Naive thymus-derived CD8-positive, alpha-beta T cell (primary cell): ENCODE data around the gene TOLLIP. TPM values are rescaled to one million over a fixed set of nuclear protein-coding genes. Genes with fewer than 3 reads are reported as not detected.

Experiments
- ATAC-seq, 2 donors: fragments of 150-1000 bp; cut with Tn5 transposase in 1 of 2; sonication (Bioruptor Pico), chemical (Tn5 transposase) in 1 of 2; 1 replicate in 1 of 2; 2 replicates in 1 of 2; pipeline ENCODE4 v1.10.0; 2021; ENCODE audit warnings: mild to moderate bottlenecking in 2 of 2, moderate library complexity in 2 of 2
- POLR2A ChIA-PET: fragments of 350-600 bp; sonication (Branson Sonifier 250); formaldehyde crosslinking; loops from one replicate; lab custom pipeline; 2021; ENCODE audit warnings: antibody characterized with exemption; lab: Charles Lee
- DNase-seq, 10 donors: peaks; one replicate each; pipeline versions ENCODE4 v3.0.0 to v3.0.0-alpha.2; 2020 to 2022
- H3K27ac Mint-ChIP-seq, 10 donors: one replicate each; pipeline ENCODE4 v1.8.0; 2020 to 2022; ENCODE audit warnings: mild to moderate bottlenecking in 10 of 10, mixed read lengths in 10 of 10, moderate library complexity in 4 of 10, inconsistent platforms in 1 of 10
- H3K27me3 Mint-ChIP-seq, 5 donors: one replicate each; pipeline ENCODE4 v1.8.0; 2021 to 2022; ENCODE audit warnings: mixed read lengths in 5 of 5
- H3K36me3 Mint-ChIP-seq, 3 donors: one replicate each; pipeline ENCODE4 v1.8.0; 2020 to 2022; ENCODE audit warnings: mixed read lengths in 3 of 3, mild to moderate bottlenecking in 2 of 3, inconsistent platforms in 1 of 3
- H3K4me1 Mint-ChIP-seq, 4 donors: one replicate each; pipeline ENCODE4 v1.8.0; 2021 to 2022; ENCODE audit warnings: mixed read lengths in 4 of 4
- H3K4me3 Mint-ChIP-seq, 10 donors: one replicate each; pipeline ENCODE4 v1.8.0; 2020 to 2022; ENCODE audit warnings: mild to moderate bottlenecking in 10 of 10, mixed read lengths in 10 of 10, moderate library complexity in 6 of 10, inconsistent platforms in 1 of 10
- H3K9me3 Mint-ChIP-seq, 9 donors: one replicate each; pipeline ENCODE4 v1.8.0; 2020 to 2022; ENCODE audit warnings: mixed read lengths in 9 of 9, mild to moderate bottlenecking in 3 of 9, inconsistent platforms in 1 of 9, moderate library complexity in 1 of 9
- polyA plus RNA-seq, 3 donors: library from polyadenylated mRNA; unstranded; fragments of 300-500 nt; fragmentation: Illumina TruSeq; gene quantifications; one replicate each; pipeline ENCODE4 v1.2.3, GENCODE V29; 2021
- total RNA-seq, 8 experiments: library from RNA in 2 of 8; stranded (reverse) in 2 of 8; gene quantifications; one replicate each; pipeline ENCODE4 v1.2.3 and lab custom pipeline; 2021 to 2026

TOLLIP gene
- total and polyA plus RNA-seq, 5 experiments from 2014 or later = 21.4 to 38.6 (median 27.6) TPM

GRCh38 chr11:1291295-1292017, 18.0 kb downstream of the TOLLIP start:
- H3K36me3 Mint-ChIP-seq = peaks cover 0 to 38% (median 7%) of the 10 kb centered on the region in 3 donors
- no peaks in the 10 kb centered on the region for H3K9me3 Mint-ChIP-seq
- H3K4me3 Mint-ChIP-seq = no peak overlapping the region
- POLR2A ChIA-PET = no interaction called here
- ATAC-seq (no peak), DNase-seq (peak in 1 of 10 donors; percentile 45)
- H3K27ac Mint-ChIP-seq = peak overlapping the region in 1 of 10 donors; percentile 75
- peaks cover 0 to 11% (median 6%) of the 10 kb centered on the region in 4 donors for H3K4me1 Mint-ChIP-seq
- no peaks in the 10 kb centered on the region for H3K27me3 Mint-ChIP-seq

GRCh38 chr11:1290052-1291040, 19.1 kb downstream of the TOLLIP start:
- H3K27me3 Mint-ChIP-seq = no peaks in the 10 kb centered on the region
- H3K4me1 Mint-ChIP-seq = peaks cover 0 to 8% (median 6%) of the 10 kb centered on the region in 4 donors
- peaks cover 0 to 48% (median 8%) of the 10 kb centered on the region in 3 donors for H3K36me3 Mint-ChIP-seq
- H3K9me3 Mint-ChIP-seq = no peaks in the 10 kb centered on the region
- ATAC-seq (no peak), DNase-seq (peak in 1 of 10 donors; percentile 41)
- H3K27ac Mint-ChIP-seq = peak overlapping the region in 1 of 10 donors; percentile 88
- no peak overlapping the region for H3K4me3 Mint-ChIP-seq
- POLR2A ChIA-PET = no interaction called here

- DNase-seq = peak in 1 of 10 donors; percentile 55
- H3K4me1 Mint-ChIP-seq = peaks cover 0 to 9% (median 6%) of the 10 kb centered on the region in 4 donors
- no peak overlapping the region for H3K4me3 Mint-ChIP-seq
- H3K27me3 Mint-ChIP-seq = no peaks in the 10 kb centered on the region
- H3K27ac Mint-ChIP-seq = no peak overlapping the region
- ATAC-seq = no peak
- peaks cover 0 to 52% (median 7%) of the 10 kb centered on the region in 3 donors for H3K36me3 Mint-ChIP-seq
- POLR2A ChIA-PET = no interaction called here
- no peaks in the 10 kb centered on the region for H3K9me3 Mint-ChIP-seq
Observed at GRCh38 chr11:1289211-1289935, 20.1 kb downstream of the TOLLIP start.

GRCh38 chr11:1288426-1289151, 20.8 kb downstream of the TOLLIP start:
- Mint-ChIP-seq H3K36me3 (peaks cover 0 to 53% (median 7%) of the 10 kb centered on the region in 3 donors), H3K27me3 (no peaks in the 10 kb centered on the region), H3K27ac (peak overlapping the region in 1 of 10 donors; percentile 77), H3K4me1 (peaks cover 0 to 9% (median 6%) of the 10 kb centered on the region in 4 donors), H3K4me3 (no peak overlapping the region), H3K9me3 (no peaks in the 10 kb centered on the region)
- POLR2A ChIA-PET = no interaction called here
- DNase-seq (peak in 1 of 10 donors; percentile 61), ATAC-seq (no peak)

- H3K4me1 Mint-ChIP-seq = peaks cover 0 to 8% (median 6%) of the 10 kb centered on the region in 4 donors
- H3K9me3 Mint-ChIP-seq = no peaks in the 10 kb centered on the region
- no peak overlapping the region for H3K4me3 Mint-ChIP-seq
- DNase-seq (no peak), ATAC-seq (no peak)
- H3K27ac Mint-ChIP-seq = peak overlapping the region in 1 of 10 donors; percentile 18
- no peaks in the 10 kb centered on the region for H3K27me3 Mint-ChIP-seq
- POLR2A ChIA-PET = no interaction called here
- peaks cover 0 to 50% (median 7%) of the 10 kb centered on the region in 3 donors for H3K36me3 Mint-ChIP-seq
Observed at GRCh38 chr11:1287928-1288327, 21.5 kb downstream of the TOLLIP start.

- no peaks in the 10 kb centered on the region for H3K9me3 Mint-ChIP-seq
- H3K4me1 Mint-ChIP-seq = peaks cover 0 to 2% (median 0%) of the 10 kb centered on the region in 4 donors
- POLR2A ChIA-PET = no interaction called here
- no peak overlapping the region for H3K27ac Mint-ChIP-seq
- H3K27me3 Mint-ChIP-seq = no peaks in the 10 kb centered on the region
- DNase-seq = no peak
- H3K36me3 Mint-ChIP-seq = peaks cover 0 to 52% (median 7%) of the 10 kb centered on the region in 3 donors
- no peak overlapping the region for H3K4me3 Mint-ChIP-seq
- no peak for ATAC-seq
Observed at GRCh38 chr11:1285876-1286275, 23.6 kb downstream of the TOLLIP start.

GRCh38 chr11:1285316-1285744, 24.1 kb downstream of the TOLLIP start:
- Mint-ChIP-seq H3K9me3 (no peaks in the 10 kb centered on the region), H3K27me3 (no peaks in the 10 kb centered on the region), H3K36me3 (peaks cover 0 to 49% (median 7%) of the 10 kb centered on the region in 3 donors), H3K4me1 (peaks cover 0 to 2% (median 0%) of the 10 kb centered on the region in 4 donors), H3K27ac (no peak overlapping the region), H3K4me3 (no peak overlapping the region)
- ATAC-seq (no peak), DNase-seq (no peak)
- POLR2A ChIA-PET = no interaction called here

GRCh38 chr11:1283906-1284305, 25.5 kb downstream of the TOLLIP start:
- no peaks in the 10 kb centered on the region for H3K9me3 Mint-ChIP-seq
- H3K27me3 Mint-ChIP-seq = no peaks in the 10 kb centered on the region
- no peak for ATAC-seq
- no peak overlapping the region for H3K27ac Mint-ChIP-seq
- peaks cover 0 to 2% (median 0%) of the 10 kb centered on the region in 4 donors for H3K4me1 Mint-ChIP-seq
- POLR2A ChIA-PET = no interaction called here
- no peak for DNase-seq
- H3K4me3 Mint-ChIP-seq = no peak overlapping the region
- peaks cover 0 to 47% (median 7%) of the 10 kb centered on the region in 3 donors for H3K36me3 Mint-ChIP-seq

GRCh38 chr11:1283091-1283511, 26.3 kb downstream of the TOLLIP start:
- Mint-ChIP-seq H3K27me3 (no peaks in the 10 kb centered on the region), H3K4me1 (peaks cover 0 to 2% (median 0%) of the 10 kb centered on the region in 4 donors), H3K36me3 (peaks cover 0 to 44% (median 7%) of the 10 kb centered on the region in 3 donors), H3K9me3 (no peaks in the 10 kb centered on the region), H3K4me3 (no peak overlapping the region), H3K27ac (peak overlapping the region in 1 of 10 donors; percentile 61)
- DNase-seq (no peak), ATAC-seq (no peak)
- POLR2A ChIA-PET = no interaction called here

- H3K9me3 Mint-ChIP-seq = no peaks in the 10 kb centered on the region
- POLR2A ChIA-PET = no interaction called here
- H3K27ac Mint-ChIP-seq = peak overlapping the region in 1 of 10 donors; percentile 14
- DNase-seq (no peak), ATAC-seq (no peak)
- peaks cover 0 to 51% (median 6%) of the 10 kb centered on the region in 3 donors for H3K36me3 Mint-ChIP-seq
- no peaks in the 10 kb centered on the region for H3K27me3 Mint-ChIP-seq
- H3K4me1 Mint-ChIP-seq = peaks cover 0 to 7% (median 1%) of the 10 kb centered on the region in 4 donors
- H3K4me3 Mint-ChIP-seq = no peak overlapping the region
Observed at GRCh38 chr11:1281974-1282365, 27.5 kb downstream of the TOLLIP start.

- Mint-ChIP-seq H3K4me3 (no peak overlapping the region), H3K4me1 (peaks cover 0 to 7% (median 1%) of the 10 kb centered on the region in 4 donors), H3K27ac (no peak overlapping the region), H3K27me3 (no peaks in the 10 kb centered on the region), H3K9me3 (no peaks in the 10 kb centered on the region), H3K36me3 (peaks cover 0 to 51% (median 1%) of the 10 kb centered on the region in 3 donors)
- POLR2A ChIA-PET = no interaction called here
- ATAC-seq (no peak), DNase-seq (no peak)
Observed at GRCh38 chr11:1281326-1281973, 28.0 kb downstream of the TOLLIP start.
